Activated B cell treated with CpG ODN at 0.5 μM for 24 hours (primary cell): ENCODE results near the gene COMTD1. TPM values are rescaled to one million over a fixed set of nuclear protein-coding genes. Genes with fewer than 3 reads are reported as not detected.
"Not testable (repeated sequence)": the region's sequence is repeated elsewhere in the genome, so short reads cannot be mapped to it uniquely, and the experiment has no call there.

Experiments used
- ATAC-seq: fragments of 200-7000 bp; cut with Tn5 transposase; one replicate; pipeline ENCODE4 v1.10.0; 2021; ENCODE audit warnings: low read depth, mild to moderate bottlenecking, moderate library complexity
- CTCF ChIA-PET: fragments of 350-600 bp; sonication (Branson Sonifier 250); formaldehyde crosslinking; loops from one replicate; lab custom pipeline; 2021; ENCODE audit warnings: antibody characterized with exemption; lab: Charles Lee
- POLR2A ChIA-PET: fragments of 350-600 bp; sonication (Branson Sonifier 250); formaldehyde crosslinking; loops from one replicate; lab custom pipeline; 2021; ENCODE audit warnings: antibody characterized with exemption; lab: Charles Lee
- DNase-seq: peaks from one replicate; pipeline ENCODE4 v3.0.0; 2022
- H3K27ac Mint-ChIP-seq: one replicate; pipeline ENCODE4 v1.8.0; 2020; ENCODE audit warnings: mixed read lengths
- H3K27me3 Mint-ChIP-seq: one replicate; pipeline ENCODE4 v1.8.0; 2021; ENCODE audit warnings: mixed read lengths
- H3K36me3 Mint-ChIP-seq: one replicate; pipeline ENCODE4 v1.8.0; 2021; ENCODE audit warnings: low read depth, mixed read lengths
- H3K4me1 Mint-ChIP-seq: one replicate; pipeline ENCODE4 v1.8.0; 2021; ENCODE audit warnings: mixed read lengths
- H3K4me3 Mint-ChIP-seq: one replicate; pipeline ENCODE4 v1.8.0; 2020; ENCODE audit warnings: mild to moderate bottlenecking, mixed read lengths
- H3K9me3 Mint-ChIP-seq: one replicate; pipeline ENCODE4 v1.8.0; 2020; ENCODE audit warnings: mixed read lengths
- intact Hi-C: fragments of 100-400 bp; cut with micrococcal nuclease; formaldehyde crosslinking; loops from one replicate; pipeline ENCODE4 v1.15.1; 2024
- total RNA-seq: library from RNA; stranded (reverse); gene quantifications from 2 replicates; pipeline ENCODE4 v1.2.3, GENCODE V29; 2022
- TF ChIP-seq, protein P1 (sequence below): fragments of 200-600 bp; IDR thresholded peaks from one replicate; pipeline ENCODE4 v1.8.0; 2022; ENCODE audit warnings: antibody characterized with exemption, mild to moderate bottlenecking

COMTD1 gene
- total RNA-seq, 1 donor from 2014 or later: 15.4 TPM

DNA sequence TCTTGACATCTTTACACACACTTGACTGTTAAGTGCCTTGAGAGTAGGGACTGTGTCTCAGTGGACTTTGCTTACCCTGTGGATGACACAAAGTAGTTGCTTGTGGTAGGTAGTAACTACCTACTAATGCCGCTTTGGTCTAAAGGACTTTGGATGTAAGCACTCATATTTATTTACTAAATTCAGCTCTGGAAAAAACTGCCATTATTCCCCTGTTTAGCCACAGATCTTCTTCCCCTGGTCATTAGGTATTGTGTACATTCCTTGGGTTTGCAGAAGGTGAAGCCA is 28.0 kb downstream of the COMTD1 start:
- POLR2A ChIA-PET: no interaction called here
- Mint-ChIP-seq H3K27ac (no peak overlapping the region), H3K9me3 (no peaks in the 10 kb centered on the region), H3K36me3 (peaks cover 23% of the 10 kb centered on the region), H3K4me1 (peaks cover 21% of the 10 kb centered on the region), H3K4me3 (no peak overlapping the region), H3K27me3 (no peaks in the 10 kb centered on the region)
- TF ChIP-seq, protein P1, sequence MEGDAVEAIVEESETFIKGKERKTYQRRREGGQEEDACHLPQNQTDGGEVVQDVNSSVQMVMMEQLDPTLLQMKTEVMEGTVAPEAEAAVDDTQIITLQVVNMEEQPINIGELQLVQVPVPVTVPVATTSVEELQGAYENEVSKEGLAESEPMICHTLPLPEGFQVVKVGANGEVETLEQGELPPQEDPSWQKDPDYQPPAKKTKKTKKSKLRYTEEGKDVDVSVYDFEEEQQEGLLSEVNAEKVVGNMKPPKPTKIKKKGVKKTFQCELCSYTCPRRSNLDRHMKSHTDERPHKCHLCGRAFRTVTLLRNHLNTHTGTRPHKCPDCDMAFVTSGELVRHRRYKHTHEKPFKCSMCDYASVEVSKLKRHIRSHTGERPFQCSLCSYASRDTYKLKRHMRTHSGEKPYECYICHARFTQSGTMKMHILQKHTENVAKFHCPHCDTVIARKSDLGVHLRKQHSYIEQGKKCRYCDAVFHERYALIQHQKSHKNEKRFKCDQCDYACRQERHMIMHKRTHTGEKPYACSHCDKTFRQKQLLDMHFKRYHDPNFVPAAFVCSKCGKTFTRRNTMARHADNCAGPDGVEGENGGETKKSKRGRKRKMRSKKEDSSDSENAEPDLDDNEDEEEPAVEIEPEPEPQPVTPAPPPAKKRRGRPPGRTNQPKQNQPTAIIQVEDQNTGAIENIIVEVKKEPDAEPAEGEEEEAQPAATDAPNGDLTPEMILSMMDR: no peak
- no peak for ATAC-seq
- DNase-seq: no peak
- CTCF ChIA-PET: interaction anchor here (1.6 kb wide), 1 partner anchor 20 kb away, joined by 4 read pairs; no protein-coding TSS in a partner anchor
- intact Hi-C loops: no loop called here

DNA sequence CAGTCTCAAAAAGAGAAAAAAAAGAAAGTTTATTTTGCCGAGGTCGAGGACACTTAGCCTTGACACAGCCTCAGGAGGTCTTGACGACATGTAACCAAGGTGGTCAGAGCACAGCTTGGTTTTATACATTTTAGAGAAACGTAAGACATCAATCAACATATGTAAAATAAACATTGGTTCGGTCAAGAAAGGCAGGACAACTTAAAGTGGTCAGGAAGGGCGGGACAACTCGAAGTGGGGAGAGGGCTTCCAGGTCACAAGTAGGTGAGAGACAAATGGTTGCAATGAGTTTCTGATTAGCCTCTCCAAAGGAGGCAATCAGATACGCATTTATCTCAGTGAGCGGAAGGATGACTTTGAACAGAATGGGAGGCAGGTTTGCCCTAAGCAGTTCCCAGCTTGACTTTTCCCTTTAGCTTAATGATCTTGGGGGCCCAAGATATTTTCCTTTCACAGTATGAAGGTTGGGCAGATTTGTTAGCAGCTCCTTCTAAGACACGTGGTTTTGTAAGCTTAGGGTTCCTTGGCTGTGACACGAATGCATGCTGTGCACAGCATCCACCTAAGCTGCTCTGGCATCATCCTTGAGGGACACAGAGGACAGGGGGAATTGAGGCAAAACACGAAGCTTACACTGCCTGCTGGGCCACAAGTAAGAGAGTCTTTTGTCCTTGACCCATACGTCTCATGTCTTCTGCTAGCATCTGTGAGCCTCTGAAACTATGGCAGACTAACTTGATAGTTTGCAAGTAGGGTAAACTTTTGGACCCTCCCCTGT is 28.5 kb downstream of the COMTD1 start:
- intact Hi-C loops: no loop called here
- Mint-ChIP-seq H3K4me3 (no peak overlapping the region), H3K9me3 (no peaks in the 10 kb centered on the region), H3K36me3 (peaks cover 18% of the 10 kb centered on the region), H3K27ac (no peak overlapping the region), H3K4me1 (peaks cover 16% of the 10 kb centered on the region), H3K27me3 (no peaks in the 10 kb centered on the region)
- ChIA-PET POLR2A (interaction anchor here (0.7 kb wide), 1 partner anchor 18 kb away, joined by 6 read pairs; no protein-coding TSS in a partner anchor), CTCF (interaction anchor here (0.9 to 1.6 kb wide), 2 partner anchors 19 to 23 kb away, joined by 4 read pairs; no protein-coding TSS in a partner anchor)
- no peak for ATAC-seq
- DNase-seq: no peak
- TF ChIP-seq, protein P1: no peak

DNA sequence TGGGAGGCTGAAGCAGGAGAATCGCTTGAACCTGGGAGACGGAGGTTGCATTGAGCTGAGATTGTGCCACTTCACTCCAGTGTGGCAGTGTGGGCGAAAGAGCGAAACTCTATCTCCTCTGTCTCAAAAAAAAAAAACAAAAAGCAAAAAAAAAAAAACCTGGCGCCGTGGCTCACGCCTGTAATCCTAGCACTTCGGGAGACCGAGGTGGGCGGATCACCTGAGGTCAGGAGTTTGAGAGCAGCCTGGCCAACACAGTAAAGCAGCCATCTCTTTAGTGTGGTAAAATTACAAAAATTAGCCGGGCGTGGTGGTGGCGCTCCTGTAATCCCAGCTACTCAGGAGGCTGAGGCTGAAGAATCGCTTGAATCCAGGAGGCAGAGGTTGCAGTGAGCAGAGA is 29.1 kb downstream of the COMTD1 start:
- H3K27ac Mint-ChIP-seq, DNase-seq, intact Hi-C loops, H3K4me1 Mint-ChIP-seq, H3K4me3 Mint-ChIP-seq, ATAC-seq, H3K9me3 Mint-ChIP-seq, H3K27me3 Mint-ChIP-seq: not testable (repeated sequence)
- POLR2A ChIA-PET: interaction anchor here (0.7 kb wide), 2 partner anchors 17 to 130 kb away, joined by 3 to 6 read pairs; no protein-coding TSS in a partner anchor
- CTCF ChIA-PET: interaction anchor here (0.9 to 1.6 kb wide), 3 partner anchors 18 to 24 kb away, joined by 3 to 4 read pairs (median 4); no protein-coding TSS in a partner anchor
- peaks cover 11% of the 10 kb centered on the region for H3K36me3 Mint-ChIP-seq

DNA sequence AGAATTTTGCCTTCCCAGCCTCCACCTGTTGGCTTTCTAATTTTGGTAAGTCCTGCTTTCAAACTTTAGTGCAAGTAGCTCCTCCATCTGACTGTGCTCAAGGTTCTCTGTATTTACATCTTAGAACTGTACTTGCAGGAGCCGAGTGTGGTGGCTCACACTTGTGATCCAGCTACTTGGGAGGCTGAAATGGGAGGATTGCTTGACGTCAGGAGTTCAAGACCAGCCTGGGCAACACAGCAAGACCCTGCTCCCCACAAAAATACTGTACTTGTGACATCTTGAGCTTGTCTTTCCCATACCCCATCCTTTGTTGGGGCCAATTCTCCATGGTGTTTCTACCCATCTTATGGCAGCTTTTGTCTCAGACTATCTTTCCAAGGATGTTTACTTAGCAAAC is 29.8 kb downstream of the COMTD1 start:
- no peaks in the 10 kb centered on the region for H3K27me3 Mint-ChIP-seq
- POLR2A ChIA-PET: interaction anchor here (0.6 to 0.7 kb wide), 2 partner anchors 129 to 1057 kb away, joined by 3 read pairs; no protein-coding TSS in a partner anchor
- TF ChIP-seq, protein P1: no peak
- CTCF ChIA-PET: interaction anchor here (1.0 kb wide), 1 partner anchor 18 kb away, joined by 3 read pairs; no protein-coding TSS in a partner anchor
- peaks cover 4% of the 10 kb centered on the region for H3K36me3 Mint-ChIP-seq
- no peak overlapping the region for H3K4me3 Mint-ChIP-seq
- peaks cover 5% of the 10 kb centered on the region for H3K4me1 Mint-ChIP-seq
- no peak for ATAC-seq
- no peak overlapping the region for H3K27ac Mint-ChIP-seq
- DNase-seq: no peak
- intact Hi-C loops: no loop called here
- H3K9me3 Mint-ChIP-seq: no peaks in the 10 kb centered on the region

DNA sequence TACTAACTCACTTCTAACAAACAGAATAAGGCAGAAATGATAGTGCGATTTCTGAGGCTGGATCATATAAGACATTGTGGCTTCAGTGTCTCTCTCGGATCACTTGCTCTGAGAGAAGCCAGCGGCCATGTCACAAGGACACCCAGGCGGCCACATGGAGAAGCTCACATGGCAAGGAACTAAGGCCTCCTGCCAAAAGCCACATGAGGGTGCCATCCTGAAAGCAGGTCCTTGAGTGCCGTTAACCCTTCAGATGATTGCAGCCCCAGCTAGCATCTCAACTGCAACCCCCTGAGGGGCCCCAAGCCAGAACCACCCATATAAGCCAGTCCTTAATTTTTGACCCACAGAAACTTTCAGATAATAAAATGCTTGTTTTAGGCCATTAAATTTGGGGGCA is 32.0 kb downstream of the COMTD1 start:
- no peaks in the 10 kb centered on the region for H3K36me3 Mint-ChIP-seq
- CTCF ChIA-PET: no interaction called here
- no peak overlapping the region for H3K4me3 Mint-ChIP-seq
- POLR2A ChIA-PET: no interaction called here
- no peak for DNase-seq
- TF ChIP-seq, protein P1: no peak
- H3K9me3 Mint-ChIP-seq: no peaks in the 10 kb centered on the region
- H3K4me1 Mint-ChIP-seq: no peaks in the 10 kb centered on the region
- intact Hi-C loops: no loop called here
- ATAC-seq: no peak
- no peaks in the 10 kb centered on the region for H3K27me3 Mint-ChIP-seq
- no peak overlapping the region for H3K27ac Mint-ChIP-seq

DNA sequence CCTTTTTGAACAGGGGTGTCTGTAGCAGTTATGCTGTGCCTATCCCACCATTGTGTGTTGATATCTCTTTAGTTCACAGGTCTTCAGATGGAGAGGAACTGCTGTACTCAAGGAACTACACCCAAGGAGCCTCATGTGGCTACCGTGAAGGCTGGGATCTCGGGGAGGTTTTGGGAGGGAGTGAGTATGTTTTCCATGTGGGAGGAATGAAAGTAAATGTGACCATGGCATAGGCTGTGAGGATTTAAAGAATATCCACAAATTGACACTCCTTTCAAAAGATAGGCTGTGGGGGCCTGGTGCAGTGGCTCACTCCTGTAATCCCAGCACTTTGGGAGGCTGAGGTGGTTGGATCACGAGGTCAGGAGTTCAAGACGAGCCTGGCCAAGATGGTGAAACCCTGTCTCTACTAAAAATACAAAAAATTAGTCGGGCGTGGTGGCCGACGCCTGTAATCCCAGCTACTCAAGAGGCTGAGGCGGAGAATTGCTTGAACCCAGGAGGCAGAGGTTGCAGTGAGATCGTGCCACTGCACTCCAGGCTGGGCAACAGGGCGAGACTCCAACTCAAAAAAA is 32.6 kb downstream of the COMTD1 start:
- intact Hi-C loops, H3K36me3 Mint-ChIP-seq, H3K4me1 Mint-ChIP-seq, CTCF ChIA-PET, ATAC-seq, H3K27ac Mint-ChIP-seq, H3K9me3 Mint-ChIP-seq, H3K4me3 Mint-ChIP-seq, POLR2A ChIA-PET, DNase-seq, H3K27me3 Mint-ChIP-seq: not testable (repeated sequence)
